Uterus (tissue), 2 donors: ENCODE measurements around the gene RNF113A.

Experiments used
- CTCF ChIP-seq, 4 experiments: fragments of 200-600 bp in 2 of 4; fragments of 450-650 bp in 2 of 4; sonication (generic) in 2 of 4; IDR thresholded peaks; one replicate each; pipeline ENCODE4 v1.5.1; 2016 to 2019; ENCODE audit warnings: antibody characterized with exemption in 4 of 4, mild to moderate bottlenecking in 2 of 4, moderate library complexity in 1 of 4
- POLR2A ChIP-seq, 2 donors: fragments of 450-650 bp; IDR thresholded peaks; one replicate each; pipeline ENCODE4 v1.6.1; 2016; ENCODE audit warnings: antibody characterized with exemption in 2 of 2, mild to moderate bottlenecking in 1 of 2, moderate library complexity in 1 of 2

- no peak for TF ChIP-seq CTCF (IDR thresholded peaks at IDR 0.05)
- no peak for TF ChIP-seq POLR2A (IDR thresholded peaks at IDR 0.05)
Measured at GRCh38 chrX:119833905-119834304, 37.6 kb downstream of the RNF113A start.
